ENCODE measurements around the gene TPH1.

DNA sequence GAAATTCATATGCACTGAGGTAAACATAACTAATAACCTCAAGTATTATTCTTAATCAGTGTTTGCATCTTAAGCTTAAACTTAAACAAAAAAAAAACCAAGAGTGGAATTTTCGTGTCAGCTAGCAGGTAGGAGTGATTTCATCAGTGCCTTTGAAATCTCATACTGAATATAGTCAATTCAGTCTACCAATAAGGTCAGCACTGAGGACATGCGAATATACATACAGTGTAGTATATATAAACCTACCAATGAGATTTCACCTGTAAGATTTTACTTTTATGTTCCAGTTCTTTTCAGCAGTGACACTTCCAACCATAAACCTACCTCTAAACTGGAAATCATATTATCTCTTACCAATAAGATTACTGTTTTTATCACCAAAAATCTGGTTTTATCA, 32.8 kb upstream of the TPH1 start:
- TF ChIP-seq CTCF (IDR thresholded peaks at IDR 0.05) (no peak), POLR2AphosphoS5 (IDR thresholded peaks at IDR 0.05; ENCODE audit: low read depth, low read length) (no peak)

Data from Panc1 (cell line).